GM18517 (cell line): ENCODE measurements around the gene FUOM.
"Not testable (repeated sequence)": the region's sequence is repeated elsewhere in the genome, so short reads cannot be mapped to it uniquely, and the experiment has no call there.

Experiments
- ATAC-seq: cut with Tn5 transposase; IDR thresholded peaks from one replicate; pipeline ENCODE4 v1.9.1; 2021; ENCODE audit warnings: mild to moderate bottlenecking, moderate library complexity; ENCODE audit not compliant: unreplicated experiment

FUOM gene

GRCh38 chr10:133370030-133370786 is 12.4 kb upstream of the FUOM start:
- no peak for ATAC-seq

- ATAC-seq = no peak
These were observed 10.3 kb upstream of the FUOM start for GRCh38 chr10:133368153-133368552.

GRCh38 chr10:133367461-133367860 is 9.6 kb upstream of the FUOM start:
- ATAC-seq = not testable (repeated sequence)

- no peak for ATAC-seq
These were observed 8.9 kb upstream of the FUOM start for GRCh38 chr10:133366751-133367150.

GRCh38 chr10:133366130-133366478 is 8.3 kb upstream of the FUOM start:
- no peak for ATAC-seq

- no peak for ATAC-seq
These were observed 7.8 kb upstream of the FUOM start for GRCh38 chr10:133365461-133366129.

- no peak for ATAC-seq
These were observed 7.0 kb upstream of the FUOM start for GRCh38 chr10:133364645-133365431.

GRCh38 chr10:133362846-133363245 is 5.0 kb upstream of the FUOM start:
- no peak for ATAC-seq

- ATAC-seq = no peak
These were observed 4.1 kb upstream of the FUOM start for GRCh38 chr10:133361773-133362441.

GRCh38 chr10:133361227-133361626 is 3.4 kb upstream of the FUOM start:
- no peak for ATAC-seq

GRCh38 chr10:133359972-133360610 is 2.3 kb upstream of the FUOM start:
- no peak for ATAC-seq

- ATAC-seq = no peak
These were observed 1.7 kb upstream of the FUOM start for GRCh38 chr10:133359554-133359971.

- no peak for ATAC-seq
These were observed 1.1 kb upstream of the FUOM start for GRCh38 chr10:133358925-133359310.

GRCh38 chr10:133358162-133358924 is 524 bp upstream of the FUOM start:
- no peak for ATAC-seq

GRCh38 chr10:133356549-133357284 is 1.1 kb downstream of the FUOM start:
- ATAC-seq = no peak

GRCh38 chr10:133355991-133356390 is 1.8 kb downstream of the FUOM start:
- ATAC-seq = no peak

- no peak for ATAC-seq
These were observed 2.6 kb downstream of the FUOM start for GRCh38 chr10:133355266-133355665.

GRCh38 chr10:133354672-133355240 is 3.1 kb downstream of the FUOM start:
- no peak for ATAC-seq

- ATAC-seq = no peak
These were observed 3.7 kb downstream of the FUOM start for GRCh38 chr10:133353988-133354605.
